Upper lobe of left lung (tissue), 4 donors: ENCODE data around the gene PRRT4.

Experiments
- EP300 ChIP-seq, 4 donors: sonication (generic); formaldehyde crosslinking; IDR thresholded peaks; one replicate each; pipeline ENCODE4 v1.5.1; 2017; ENCODE audit warnings: antibody characterized with exemption in 4 of 4, control low read depth in 2 of 4
- POLR2A ChIP-seq, 4 donors: fragments of 450-650 bp; IDR thresholded peaks; one replicate each; pipeline ENCODE4 v1.5.1; 2016 to 2017; ENCODE audit warnings: antibody characterized with exemption in 4 of 4, mild to moderate bottlenecking in 2 of 4
- TF ChIP-seq, protein P1 (sequence below), 6 experiments: fragments of 450-650 bp in 4 of 6; fragments of 200-600 bp in 2 of 6; sonication (generic) in 2 of 6; IDR thresholded peaks; one replicate each; pipeline ENCODE4 v1.5.1; 2016 to 2019; ENCODE audit warnings: antibody characterized with exemption in 6 of 6

DNA sequence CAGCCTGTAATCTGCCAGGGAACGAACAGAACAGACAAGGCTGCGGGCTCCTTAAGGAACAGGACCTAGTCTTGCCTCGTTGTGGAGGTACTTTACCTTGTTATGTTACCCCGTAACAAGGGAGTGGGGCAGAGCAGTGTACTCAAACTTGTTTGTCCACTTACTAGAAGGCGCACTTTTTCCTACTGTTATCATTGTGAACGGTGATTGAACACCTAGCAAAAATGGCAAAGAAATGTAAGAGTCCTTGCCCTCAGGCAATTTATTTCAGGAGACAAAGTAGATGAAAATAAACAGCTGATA is 48.9 kb upstream of the PRRT4 start:
- TF ChIP-seq POLR2A (IDR thresholded peaks at IDR 0.05) (peak in 1 of 4 donors; percentile 8), EP300 (IDR thresholded peaks at IDR 0.05) (no peak)
- TF ChIP-seq, protein P1, sequence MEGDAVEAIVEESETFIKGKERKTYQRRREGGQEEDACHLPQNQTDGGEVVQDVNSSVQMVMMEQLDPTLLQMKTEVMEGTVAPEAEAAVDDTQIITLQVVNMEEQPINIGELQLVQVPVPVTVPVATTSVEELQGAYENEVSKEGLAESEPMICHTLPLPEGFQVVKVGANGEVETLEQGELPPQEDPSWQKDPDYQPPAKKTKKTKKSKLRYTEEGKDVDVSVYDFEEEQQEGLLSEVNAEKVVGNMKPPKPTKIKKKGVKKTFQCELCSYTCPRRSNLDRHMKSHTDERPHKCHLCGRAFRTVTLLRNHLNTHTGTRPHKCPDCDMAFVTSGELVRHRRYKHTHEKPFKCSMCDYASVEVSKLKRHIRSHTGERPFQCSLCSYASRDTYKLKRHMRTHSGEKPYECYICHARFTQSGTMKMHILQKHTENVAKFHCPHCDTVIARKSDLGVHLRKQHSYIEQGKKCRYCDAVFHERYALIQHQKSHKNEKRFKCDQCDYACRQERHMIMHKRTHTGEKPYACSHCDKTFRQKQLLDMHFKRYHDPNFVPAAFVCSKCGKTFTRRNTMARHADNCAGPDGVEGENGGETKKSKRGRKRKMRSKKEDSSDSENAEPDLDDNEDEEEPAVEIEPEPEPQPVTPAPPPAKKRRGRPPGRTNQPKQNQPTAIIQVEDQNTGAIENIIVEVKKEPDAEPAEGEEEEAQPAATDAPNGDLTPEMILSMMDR (IDR thresholded peaks at IDR 0.05), result no peak
